ENCODE measurements around the gene IP6K3.

Gene IP6K3

GRCh38 chr6:33765368-33765767 is 18.7 kb upstream of the IP6K3 start:
- H3K4me3 ChIP-seq (ENCODE audit: low read depth, low read length): no peak overlapping the region

GRCh38 chr6:33764036-33764435 is 17.3 kb upstream of the IP6K3 start:
- no peak for TF ChIP-seq CTCF (IDR thresholded peaks at IDR 0.05; ENCODE audit: low read depth, low read length)

More at GRCh38 chr6:33765368-33765767, 18.7 kb upstream of the IP6K3 start:
- no peak for TF ChIP-seq CTCF (IDR thresholded peaks at IDR 0.05; ENCODE audit: low read depth, low read length)

GRCh38 chr6:33763483-33763882 is 16.8 kb upstream of the IP6K3 start:
- no peak for TF ChIP-seq CTCF (IDR thresholded peaks at IDR 0.05; ENCODE audit: low read depth, low read length)
- no peak overlapping the region for H3K4me3 ChIP-seq (ENCODE audit: low read depth, low read length)

More at GRCh38 chr6:33764036-33764435, 17.3 kb upstream of the IP6K3 start:
- H3K4me3 ChIP-seq (ENCODE audit: low read depth, low read length): no peak overlapping the region

- TF ChIP-seq CTCF (IDR thresholded peaks at IDR 0.05; ENCODE audit: low read depth, low read length): no peak
- no peak overlapping the region for H3K4me3 ChIP-seq (ENCODE audit: low read depth, low read length)
Measured at GRCh38 chr6:33762713-33763112, 16.0 kb upstream of the IP6K3 start.

- TF ChIP-seq CTCF (IDR thresholded peaks at IDR 0.05; ENCODE audit: low read depth, low read length): peak; percentile 73
- H3K4me3 ChIP-seq (ENCODE audit: low read depth, low read length): no peak overlapping the region
Measured at GRCh38 chr6:33761922-33762629, 15.4 kb upstream of the IP6K3 start.

GRCh38 chr6:33761581-33761921 is 14.8 kb upstream of the IP6K3 start:
- no peak for TF ChIP-seq CTCF (IDR thresholded peaks at IDR 0.05; ENCODE audit: low read depth, low read length)
- H3K4me3 ChIP-seq (ENCODE audit: low read depth, low read length): no peak overlapping the region

- no peak overlapping the region for H3K4me3 ChIP-seq (ENCODE audit: low read depth, low read length)
- no peak for TF ChIP-seq CTCF (IDR thresholded peaks at IDR 0.05; ENCODE audit: low read depth, low read length)
Measured at GRCh38 chr6:33759887-33760629, 13.4 kb upstream of the IP6K3 start.
